HFFc6 (cell line): ENCODE measurements around the gene DCLK1. TPM values are rescaled to one million over a fixed set of nuclear protein-coding genes. Genes with fewer than 3 reads are reported as not detected.

ENCODE experiments used
- DNase-seq: peaks from one replicate; pipeline ENCODE4 v3.0.0-alpha.2; 2018
- H3K27ac Mint-ChIP-seq: 2 replicates; pipeline ENCODE4 v1.8.0; 2020; ENCODE audit warnings: mild to moderate bottlenecking, mixed read lengths
- H3K27me3 Mint-ChIP-seq: 2 replicates; pipeline ENCODE4 v1.8.0; 2021; ENCODE audit warnings: mild to moderate bottlenecking, moderate library complexity, mixed read lengths; ENCODE audit not compliant: insufficient read depth
- H3K36me3 Mint-ChIP-seq: 2 replicates; pipeline ENCODE4 v1.8.0; 2021; ENCODE audit warnings: low read depth, mixed read lengths
- H3K4me1 Mint-ChIP-seq: 2 replicates; pipeline ENCODE4 v1.8.0; 2020; ENCODE audit warnings: low read depth, mixed read lengths
- H3K4me3 Mint-ChIP-seq: 2 replicates; pipeline ENCODE4 v1.8.0; 2020; ENCODE audit warnings: mild to moderate bottlenecking, moderate library complexity, mixed read lengths
- H3K9me3 Mint-ChIP-seq: 2 replicates; pipeline ENCODE4 v1.8.0; 2020; ENCODE audit warnings: mild to moderate bottlenecking, mixed read lengths
- total RNA-seq, 6 experiments: library from RNA; stranded (reverse); fragmentation: NEBNext Ultra II Directional; extraction: Animal tissue kit (Norgen Biotek cat#: 25700); gene quantifications; 2 replicates in 1 of 6; 3 replicates in 5 of 6; pipeline ENCODE4 v1.2.3, GENCODE V29; 2021
- TF ChIP-seq, protein P1 (sequence below): fragments of 200-600 bp; sonication (generic); IDR thresholded peaks from 2 replicates; pipeline ENCODE4 v1.5.0; 2021; ENCODE audit warnings: antibody characterized with exemption, mild to moderate bottlenecking

DCLK1 gene
- total RNA-seq, 6 experiments from 2014 or later = not detected

DNA sequence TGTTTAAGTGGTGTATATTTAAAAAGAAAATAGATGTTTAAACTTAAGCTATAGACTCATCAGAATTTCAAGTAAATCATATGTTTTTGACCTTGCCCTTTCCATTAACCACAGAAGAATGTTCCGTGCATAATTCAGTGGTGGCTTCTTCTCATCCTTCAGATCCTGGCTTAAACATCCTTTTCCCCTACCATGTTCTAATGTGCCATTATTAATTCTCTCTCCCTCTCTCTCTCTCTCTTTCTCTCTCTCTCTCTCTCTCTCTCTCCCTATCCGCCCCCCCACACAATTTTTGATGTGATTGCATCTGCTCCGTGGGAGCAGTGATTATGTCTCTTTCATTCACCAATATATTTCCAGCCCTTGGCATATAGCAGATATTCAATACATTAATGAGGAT lies 116.4 kb downstream of the DCLK1 start:
- Mint-ChIP-seq H3K27ac (no peak overlapping the region), H3K4me1 (no peaks in the 10 kb centered on the region), H3K27me3 (no peaks in the 10 kb centered on the region), H3K4me3 (no peak overlapping the region), H3K36me3 (no peaks in the 10 kb centered on the region; the same call in 1 of the 2 replicates), H3K9me3 (peaks cover 8% of the 10 kb centered on the region)
- no peak for DNase-seq
- TF ChIP-seq, protein P1, sequence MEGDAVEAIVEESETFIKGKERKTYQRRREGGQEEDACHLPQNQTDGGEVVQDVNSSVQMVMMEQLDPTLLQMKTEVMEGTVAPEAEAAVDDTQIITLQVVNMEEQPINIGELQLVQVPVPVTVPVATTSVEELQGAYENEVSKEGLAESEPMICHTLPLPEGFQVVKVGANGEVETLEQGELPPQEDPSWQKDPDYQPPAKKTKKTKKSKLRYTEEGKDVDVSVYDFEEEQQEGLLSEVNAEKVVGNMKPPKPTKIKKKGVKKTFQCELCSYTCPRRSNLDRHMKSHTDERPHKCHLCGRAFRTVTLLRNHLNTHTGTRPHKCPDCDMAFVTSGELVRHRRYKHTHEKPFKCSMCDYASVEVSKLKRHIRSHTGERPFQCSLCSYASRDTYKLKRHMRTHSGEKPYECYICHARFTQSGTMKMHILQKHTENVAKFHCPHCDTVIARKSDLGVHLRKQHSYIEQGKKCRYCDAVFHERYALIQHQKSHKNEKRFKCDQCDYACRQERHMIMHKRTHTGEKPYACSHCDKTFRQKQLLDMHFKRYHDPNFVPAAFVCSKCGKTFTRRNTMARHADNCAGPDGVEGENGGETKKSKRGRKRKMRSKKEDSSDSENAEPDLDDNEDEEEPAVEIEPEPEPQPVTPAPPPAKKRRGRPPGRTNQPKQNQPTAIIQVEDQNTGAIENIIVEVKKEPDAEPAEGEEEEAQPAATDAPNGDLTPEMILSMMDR = no peak

DNA sequence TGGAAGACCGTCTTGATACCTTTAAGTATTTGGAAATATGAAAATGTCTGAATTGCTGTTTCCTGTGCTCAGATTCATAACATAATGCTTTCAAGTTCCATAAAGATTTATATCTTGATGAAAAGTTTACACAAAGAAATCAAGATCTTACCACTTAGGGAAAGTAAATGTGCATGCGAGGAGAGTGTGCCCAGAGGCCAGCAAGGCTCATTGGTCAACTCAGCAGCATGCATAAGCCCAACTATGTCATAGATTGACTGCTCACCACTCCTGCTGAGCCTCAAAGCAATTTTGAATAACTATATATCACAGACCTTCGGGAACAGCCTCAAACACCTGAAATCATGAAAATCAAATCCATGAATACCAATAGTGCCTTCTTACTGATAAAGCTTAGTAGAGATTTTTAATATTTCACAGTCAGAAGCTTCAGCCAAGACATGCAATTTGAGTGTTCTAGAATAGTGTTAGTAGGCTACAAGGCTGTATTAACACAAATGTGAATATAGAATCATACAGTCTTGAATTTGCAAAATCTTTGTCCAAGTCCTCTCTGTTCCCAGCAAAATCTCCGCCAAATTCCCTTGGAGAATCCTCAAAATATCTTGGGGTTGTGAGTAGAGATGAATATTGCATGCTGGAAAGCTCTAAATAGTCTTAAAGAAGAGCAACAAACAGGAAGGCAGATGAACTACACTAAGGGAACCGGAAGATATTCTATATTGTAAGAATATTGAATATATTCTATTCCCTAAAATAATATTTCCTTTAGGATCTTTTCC lies 124.1 kb downstream of the DCLK1 start:
- Mint-ChIP-seq H3K27me3 (no peaks in the 10 kb centered on the region; the same call in 1 of the 2 replicates), H3K36me3 (no peaks in the 10 kb centered on the region), H3K4me1 (no peaks in the 10 kb centered on the region), H3K4me3 (no peak overlapping the region), H3K9me3 (no peaks in the 10 kb centered on the region), H3K27ac (no peak overlapping the region)
- TF ChIP-seq, protein P1 = no peak
- DNase-seq = no peak

DNA sequence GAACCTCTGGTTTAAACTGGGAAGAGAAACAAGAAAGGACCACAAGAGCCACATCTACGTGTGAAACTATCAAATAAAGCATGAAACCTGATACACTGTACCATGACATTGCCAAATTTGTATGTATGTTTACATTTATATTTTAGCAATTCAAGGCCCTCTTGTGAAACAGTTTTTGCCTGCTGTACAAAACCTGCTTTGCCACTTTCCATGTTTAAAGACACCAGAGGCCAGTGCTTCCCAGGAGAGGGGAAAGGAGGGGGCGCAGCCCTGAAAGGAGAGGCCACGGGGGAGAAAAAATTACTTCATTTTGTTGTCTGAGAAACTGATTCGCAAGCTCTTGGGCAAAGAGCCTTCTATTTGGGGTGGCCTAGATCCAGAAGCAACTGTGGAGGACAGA lies 124.8 kb downstream of the DCLK1 start:
- H3K4me1 Mint-ChIP-seq = no peaks in the 10 kb centered on the region
- H3K36me3 Mint-ChIP-seq = no peaks in the 10 kb centered on the region
- H3K27ac Mint-ChIP-seq = no peak overlapping the region
- no peak for DNase-seq
- no peaks in the 10 kb centered on the region; the same call in 1 of the 2 replicates for H3K27me3 Mint-ChIP-seq
- TF ChIP-seq, protein P1 = no peak
- no peaks in the 10 kb centered on the region for H3K9me3 Mint-ChIP-seq
- no peak overlapping the region for H3K4me3 Mint-ChIP-seq

DNA sequence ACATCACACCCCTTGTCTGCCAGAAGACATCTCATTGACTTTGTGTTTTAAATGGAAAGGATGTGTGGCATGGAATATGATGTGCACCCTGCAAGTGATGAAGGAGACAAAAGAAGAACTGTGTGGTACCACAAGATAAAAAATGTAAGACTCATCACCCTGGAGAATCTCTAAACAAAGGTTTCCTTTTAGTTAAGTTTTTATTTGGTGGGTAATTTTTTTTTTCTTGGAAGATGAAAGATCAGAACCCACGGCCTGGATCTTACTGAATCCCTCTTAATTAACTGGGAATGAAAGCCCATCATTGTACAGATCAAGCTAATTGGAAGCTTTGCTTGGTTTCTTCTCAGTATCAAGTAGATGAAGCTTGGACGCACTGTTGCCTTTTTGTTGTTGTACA lies 129.6 kb downstream of the DCLK1 start:
- TF ChIP-seq, protein P1 = no peak
- no peak for DNase-seq
- Mint-ChIP-seq H3K9me3 (no peaks in the 10 kb centered on the region), H3K36me3 (no peaks in the 10 kb centered on the region), H3K27me3 (peaks cover 2% of the 10 kb centered on the region), H3K27ac (no peak overlapping the region), H3K4me3 (no peak overlapping the region), H3K4me1 (no peaks in the 10 kb centered on the region)

DNA sequence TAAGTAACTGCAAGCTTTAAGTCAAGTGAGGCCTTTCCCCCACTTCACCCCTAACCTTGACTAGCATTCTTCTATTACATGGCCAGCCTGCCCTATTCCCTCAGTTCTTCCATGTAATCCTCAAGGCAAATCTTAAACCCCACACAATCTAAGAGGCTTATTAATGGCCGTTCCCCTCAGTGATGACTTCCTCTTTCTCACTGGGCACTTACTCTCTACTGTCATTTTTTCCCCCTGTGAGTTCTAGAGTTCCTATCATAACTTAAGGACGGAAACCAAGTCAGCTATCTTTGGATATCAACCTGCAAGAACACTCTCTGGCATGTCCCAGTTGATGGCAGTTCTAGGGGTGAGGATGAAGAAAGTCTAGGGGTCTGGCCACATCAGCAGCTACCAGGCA lies 131.2 kb downstream of the DCLK1 start:
- peaks cover 3% of the 10 kb centered on the region; the same call in 1 of the 2 replicates for H3K4me1 Mint-ChIP-seq
- TF ChIP-seq, protein P1 = no peak
- no peaks in the 10 kb centered on the region for H3K9me3 Mint-ChIP-seq
- no peak overlapping the region for H3K4me3 Mint-ChIP-seq
- no peak overlapping the region for H3K27ac Mint-ChIP-seq
- no peaks in the 10 kb centered on the region for H3K36me3 Mint-ChIP-seq
- peaks cover 2% of the 10 kb centered on the region; the same call in 1 of the 2 replicates for H3K27me3 Mint-ChIP-seq
- DNase-seq = no peak
